H1 (cell line): ENCODE measurements around the gene DLEC1. TPM values are rescaled to one million over a fixed set of nuclear protein-coding genes. Genes with fewer than 3 reads are reported as not detected.

Source experiments
- CTCF ChIA-PET: fragments of 300-600 bp; sonication (Branson Sonifier 250); formaldehyde crosslinking; loops from one replicate; lab custom pipeline; 2021; ENCODE audit not compliant: partially characterized antibody; lab: Charles Lee
- POLR2A ChIA-PET: fragments of 300-600 bp; sonication (Branson Sonifier 250); formaldehyde crosslinking; loops from one replicate; lab custom pipeline; 2021; ENCODE audit warnings: inconsistent platforms; ENCODE audit not compliant: partially characterized antibody; lab: Charles Lee
- DNase-seq, 2 experiments: peaks; one replicate each; pipeline versions ENCODE4 v3.0.0 to v3.0.0-alpha.2; 2010 to 2022; ENCODE audit warnings: low spot score in 2 of 2, low read depth in 1 of 2, mixed read lengths in 1 of 2
- FAIRE-seq: peaks from 2 replicates; lab custom pipeline; 2011; peaks lifted over from hg19 to GRCh38; lab: Jason Lieb, UNC
- H2AFZ ChIP-seq: 2 replicates; pipeline ENCODE4 v1.8.1; 2012; ENCODE audit warnings: low read length, inconsistent platforms
- H2AK5ac ChIP-seq: 2 replicates; pipeline ENCODE4 v1.6.1; 2013; ENCODE audit warnings: low read depth, low read length
- H2BK120ac ChIP-seq: replicated peaks from 2 replicates; pipeline ENCODE3; 2013; ENCODE audit warnings: low read depth, low read length, inconsistent platforms
- H2BK12ac ChIP-seq: 2 replicates; pipeline ENCODE4 v1.6.1; 2013; ENCODE audit warnings: low read depth, low read length
- H2BK15ac ChIP-seq: 2 replicates; pipeline ENCODE4 v1.6.1; 2013; ENCODE audit warnings: low read length
- H2BK20ac ChIP-seq: 2 replicates; pipeline ENCODE4 v1.6.1; 2013; ENCODE audit warnings: low read length
- H2BK5ac ChIP-seq: 2 replicates; pipeline ENCODE4 v1.6.1; 2013; ENCODE audit warnings: low read depth, low read length
- H3K14ac ChIP-seq: 2 replicates; pipeline ENCODE4 v1.6.1; 2013; ENCODE audit warnings: inconsistent platforms; ENCODE audit not compliant: insufficient read length
- H3K18ac ChIP-seq: 2 replicates; pipeline ENCODE4 v1.6.1; 2013; ENCODE audit warnings: low read length; ENCODE audit errors: extremely low read depth
- H3K23ac ChIP-seq: 2 replicates; pipeline ENCODE4 v1.6.1; 2013; ENCODE audit warnings: inconsistent platforms; ENCODE audit not compliant: insufficient read length
- H3K23me2 ChIP-seq: 2 replicates; pipeline ENCODE4 v1.6.1; 2013; ENCODE audit warnings: low read depth, low read length
- H3K27ac ChIP-seq: 2 replicates; pipeline ENCODE4 v1.6.1; 2011; ENCODE audit warnings: low read depth, low read length, inconsistent platforms
- H3K27me3 ChIP-seq, 4 experiments: replicated peaks in 1 of 4; 1 replicate in 1 of 4; 2 replicates in 3 of 4; pipeline versions ENCODE4 v1.6.1 to v1.8.1; 2011 to 2013; ENCODE audit warnings: low read length in 3 of 4, mild to moderate bottlenecking in 3 of 4, inconsistent platforms in 2 of 4, mixed read lengths in 2 of 4, moderate library complexity in 1 of 4; ENCODE audit not compliant: control insufficient read depth in 3 of 4, insufficient read depth in 3 of 4; ENCODE audit errors: extremely low read depth in 1 of 4
- H3K36me3 ChIP-seq, 4 experiments: 2 replicates each; pipeline versions ENCODE4 v1.6.1 to v1.8.1; 2011 to 2013; ENCODE audit warnings: mild to moderate bottlenecking in 4 of 4, low read length in 3 of 4, moderate library complexity in 2 of 4, control low read depth in 1 of 4, inconsistent platforms in 1 of 4; ENCODE audit not compliant: insufficient read depth in 4 of 4, control insufficient read depth in 2 of 4
- H3K4ac ChIP-seq: replicated peaks from 2 replicates; pipeline ENCODE3; 2013; ENCODE audit warnings: low read length, low read depth, mixed read lengths, inconsistent platforms; ENCODE audit not compliant: insufficient read length
- H3K4me1 ChIP-seq, 4 experiments: replicated peaks in 1 of 4; 1 replicate in 1 of 4; 2 replicates in 3 of 4; pipeline versions ENCODE4 v1.6.1 to v1.8.1; 2011 to 2013; ENCODE audit warnings: low read length in 3 of 4, inconsistent platforms in 2 of 4, mixed read lengths in 1 of 4; ENCODE audit not compliant: insufficient read depth in 4 of 4, control insufficient read depth in 3 of 4
- H3K4me2 ChIP-seq, 2 experiments: 2 replicates each; pipeline versions ENCODE4 v1.6.1 to v1.8.1; 2011 to 2013; ENCODE audit warnings: low read depth in 2 of 2, low read length in 2 of 2, control low read depth in 1 of 2, inconsistent platforms in 1 of 2, mild to moderate bottlenecking in 1 of 2; ENCODE audit not compliant: insufficient read depth in 1 of 2
- H3K4me3 ChIP-seq, 4 experiments: fragments of 200-600, 300-600 bp in 1 of 4; sonication (generic), shearing (Covaris generic), sonication (Bioruptor Twin) in 1 of 4; 2 replicates each; pipeline versions ENCODE4 v1.5.1 to v1.8.1; 2011 to 2016; ENCODE audit warnings: low read length in 4 of 4, low read depth in 3 of 4, control low read depth in 2 of 4, inconsistent platforms in 2 of 4, mild to moderate bottlenecking in 2 of 4, mixed read lengths in 1 of 4, moderate library complexity in 1 of 4; ENCODE audit not compliant: insufficient read depth in 2 of 4; ENCODE audit errors: extremely low read depth in 1 of 4
- H3K56ac ChIP-seq: replicated peaks from 2 replicates; pipeline ENCODE3; 2013; ENCODE audit warnings: low read depth, mild to moderate bottlenecking, mixed read lengths, low read length, inconsistent platforms; ENCODE audit not compliant: insufficient read length
- H3K79me1 ChIP-seq: 2 replicates; pipeline ENCODE4 v1.6.1; 2013; ENCODE audit warnings: low read depth, low read length, control low read depth
- H3K79me2 ChIP-seq, 2 experiments: 2 replicates each; pipeline versions ENCODE4 v1.6.1 to v1.8.1; 2012 to 2013; ENCODE audit warnings: low read length in 2 of 2, mild to moderate bottlenecking in 2 of 2, inconsistent platforms in 1 of 2; ENCODE audit not compliant: insufficient read depth in 2 of 2, control insufficient read depth in 1 of 2
- H3K9ac ChIP-seq, 4 experiments: replicated peaks in 1 of 4; 1 replicate in 1 of 4; 2 replicates in 3 of 4; pipeline versions ENCODE4 v1.6.1 to v1.8.1; 2011 to 2013; ENCODE audit warnings: low read depth in 3 of 4, low read length in 3 of 4, control low read depth in 2 of 4, mild to moderate bottlenecking in 2 of 4, moderate library complexity in 2 of 4, inconsistent platforms in 1 of 4; ENCODE audit errors: extremely low read depth in 1 of 4
- H3K9me3 ChIP-seq, 2 experiments: 2 replicates each; pipeline versions ENCODE4 v1.6.1 to v1.8.1; 2012 to 2013; ENCODE audit warnings: mild to moderate bottlenecking in 2 of 2, moderate library complexity in 2 of 2, control low read depth in 1 of 2, inconsistent platforms in 1 of 2, low read depth in 1 of 2, low read length in 1 of 2, mixed read lengths in 1 of 2; ENCODE audit not compliant: insufficient read depth in 2 of 2
- H4K20me1 ChIP-seq, 2 experiments: replicated peaks in 1 of 2; 2 replicates each; pipeline versions ENCODE3 to v1.8.1; 2011 to 2013; ENCODE audit warnings: inconsistent platforms in 2 of 2, low read length in 2 of 2, mild to moderate bottlenecking in 1 of 2; ENCODE audit not compliant: insufficient read depth in 2 of 2, control insufficient read depth in 1 of 2
- H4K5ac ChIP-seq: 2 replicates; pipeline ENCODE4 v1.6.1; 2013; ENCODE audit warnings: low read length, low read depth, mixed read lengths, inconsistent platforms; ENCODE audit not compliant: insufficient read length
- H4K8ac ChIP-seq: 2 replicates; pipeline ENCODE4 v1.8.0; 2013; ENCODE audit warnings: mild to moderate bottlenecking, moderate library complexity, low read length, inconsistent platforms; ENCODE audit not compliant: insufficient read depth; ENCODE audit errors: extremely low read depth
- H4K91ac ChIP-seq: replicated peaks from 2 replicates; pipeline ENCODE3; 2013; ENCODE audit warnings: low read length, mixed read lengths, inconsistent platforms; ENCODE audit not compliant: insufficient read length
- BRCA1 ChIP-seq: IDR thresholded peaks from 2 replicates; pipeline ENCODE4 v1.6.1; 2012; ENCODE audit warnings: low read depth, low read length, improper control_type of control experiment
- CTCF ChIP-seq, 3 experiments: IDR thresholded peaks; 1 replicate in 2 of 3; 2 replicates in 1 of 3; pipeline versions ENCODE4 v1.5.1 to v1.6.1; 2011; ENCODE audit warnings: low read length in 3 of 3, mild to moderate bottlenecking in 3 of 3, inconsistent platforms in 2 of 3, low read depth in 1 of 3, moderate library complexity in 1 of 3; ENCODE audit not compliant: insufficient read depth in 1 of 3; ENCODE audit errors: control extremely low read depth in 1 of 3
- HDAC2 ChIP-seq, 2 experiments: fragments of 300-600 bp in 1 of 2; sonication (generic) in 1 of 2; IDR thresholded peaks; 2 replicates each; pipeline ENCODE4 v1.6.1; 2011 to 2012; ENCODE audit warnings: low read depth in 2 of 2, low read length in 2 of 2, mild to moderate bottlenecking in 2 of 2, moderate library complexity in 2 of 2, borderline replicate concordance in 1 of 2, inconsistent platforms in 1 of 2
- KDM1A ChIP-seq: fragments of 200-600, 300-600 bp; sonication (generic); IDR thresholded peaks from 2 replicates; pipeline ENCODE4 v1.7.1; 2016; ENCODE audit warnings: mild to moderate bottlenecking, low read length, borderline replicate concordance
- POLR2A ChIP-seq, 2 experiments: IDR thresholded peaks; 1 replicate in 1 of 2; 2 replicates in 1 of 2; pipeline ENCODE4 v1.6.1; 2011; ENCODE audit warnings: low read depth in 2 of 2, low read length in 2 of 2, mild to moderate bottlenecking in 2 of 2; ENCODE audit errors: control extremely low read depth in 1 of 2
- RAD21 ChIP-seq, 2 experiments: IDR thresholded peaks in 1 of 2; conservative IDR thresholded peaks in 1 of 2; 2 replicates each; pipeline ENCODE4 v1.6.1; 2011; ENCODE audit warnings: low read depth in 2 of 2, low read length in 2 of 2, improper control_type of control experiment in 1 of 2, inconsistent platforms in 1 of 2, mild to moderate bottlenecking in 1 of 2, moderate library complexity in 1 of 2
- TBP ChIP-seq: IDR thresholded peaks from 2 replicates; pipeline ENCODE4 v1.6.1; 2011; ENCODE audit warnings: low read depth, low read length, improper control_type of control experiment
- WGBS, 2 experiments: shearing (Covaris generic) in 1 of 2; methylation state at CpG; one replicate each; pipeline versions ENCODE4 v1.1.6 to v1.1.7; 2013 to 2015; ENCODE audit warnings: low lambda C conversion rate in 2 of 2, mixed read lengths in 2 of 2, inconsistent platforms in 1 of 2, low coverage in 1 of 2, missing lambda C conversion rate in 1 of 2; ENCODE audit not compliant: insufficient replicate concordance in 2 of 2, insufficient coverage in 1 of 2, insufficient read length in 1 of 2; ENCODE audit errors: extremely low coverage in 1 of 2, missing lambda C conversion rate in 1 of 2; 5-methylcytosine and 5-hydroxymethylcytosine counted together
- polyA plus RNA-seq, 7 experiments: library from polyadenylated mRNA; depleted of rRNA in 3 of 7; stranded (reverse) in 5 of 7; unstranded in 2 of 7; fragments of >200 nt in 5 of 7; fragments of 200-250 nt in 2 of 7; gene quantifications; 1 replicate in 5 of 7; 2 replicates in 1 of 7; 4 replicates in 1 of 7; pipeline versions ENCODE4 v1.2.1 to v1.2.3, GENCODE V29; 2011 to 2013; ENCODE audit warnings: missing spikeins in 2 of 7, mixed read lengths in 2 of 7
- total RNA-seq: library from RNA; stranded (reverse); fragmentation: NEBNext Ultra II Directional; extraction: Animal tissue kit (Norgen Biotek cat#: 25700); gene quantifications from 2 replicates; pipeline ENCODE4 v1.2.1, GENCODE V29; 2021

The DLEC1 gene
- total and polyA plus RNA-seq, 2 of the 8 experiments (the other 6 are each of a cell fraction or from before 2014, with no cell fraction given), result 0.26 to 0.76 TPM

GRCh38 chr3:38138349-38139190, 99.6 kb downstream of the DLEC1 start, which contains the start of gene MYD88:
Gene MYD88 (plus strand): TSS chr3:38138661. CDS start chr3:38138701, 40 bp downstream.
- WGBS, 2 experiments, result 5% methylated on average over 59 of the region's 65 CpGs; no CpG with 5 or more reads in 1 of the 2 experiments
- H2AK5ac ChIP-seq, result no peak within 1 kb of the TSS
- H3K27ac ChIP-seq, result peak within 1 kb of the TSS; percentile 27; the same call in 1 of the 2 replicates
- ChIA-PET POLR2A (interaction anchor here (0.7 to 3.7 kb wide), 5 partner anchors 9 to 41 kb away, joined by 3 to 38 read pairs (median 3); partner anchors contain the start of gene OXSR1), CTCF (interaction anchor here (0.7 to 8.1 kb wide), 13 partner anchors 15 to 667 kb away, joined by 3 to 52 read pairs (median 4); no protein-coding TSS in a partner anchor)
- peak within 1 kb of the TSS; percentile 71 to 74 (median 72) for H3K9ac ChIP-seq
- peak within 1 kb of the TSS; percentile 98 for H3K18ac ChIP-seq
- H3K56ac ChIP-seq, result peak within 1 kb of the TSS; percentile 77
- H3K79me1 ChIP-seq, result no peaks in the 10 kb centered on the region; the same call in 1 of the 2 replicates
- no peak within 1 kb of the TSS for H2BK20ac ChIP-seq
- FAIRE-seq, result no peak
- no peaks in the 10 kb centered on the region for H3K27me3 ChIP-seq
- H3K4me2 ChIP-seq, result peak within 1 kb of the TSS; percentile 64 to 95
- H3K36me3 ChIP-seq, result peaks cover 3 to 16% (median 11%) of the 10 kb centered on the region in 4 experiments; a peak in 6 of 8 replicates
- DNase-seq, result peak in 1 of 2 experiments; percentile 85
- peaks cover 0 to 12% of the 10 kb centered on the region in 2 experiments; a peak in 1 of 4 replicates for H3K79me2 ChIP-seq
- peaks cover 21% of the 10 kb centered on the region for H3K23me2 ChIP-seq
- peak within 1 kb of the TSS; percentile 73 to 87 (median 84) for H3K4me3 ChIP-seq
- H3K23ac ChIP-seq, result peak within 1 kb of the TSS; percentile 59
- peak within 1 kb of the TSS; percentile 48 for H2BK120ac ChIP-seq
- H2BK5ac ChIP-seq, result peak within 1 kb of the TSS; percentile 87
- peak within 1 kb of the TSS; percentile 96 for H2BK12ac ChIP-seq
- H3K14ac ChIP-seq, result peak within 1 kb of the TSS; percentile 29
- H2BK15ac ChIP-seq, result peak within 1 kb of the TSS; percentile 99
- H2AFZ ChIP-seq, result peak within 1 kb of the TSS; percentile 43; the same call in 1 of the 2 replicates
- H4K20me1 ChIP-seq, result peaks cover 0 to 2% of the 10 kb centered on the region in 2 experiments
- peak within 1 kb of the TSS; percentile 96 for H4K8ac ChIP-seq
- peak within 1 kb of the TSS; percentile 99 for H4K91ac ChIP-seq
- H3K9me3 ChIP-seq, result no peaks in the 10 kb centered on the region
- peaks cover 7 to 16% (median 13%) of the 10 kb centered on the region in 4 experiments for H3K4me1 ChIP-seq
- peak within 1 kb of the TSS; percentile 93 for H3K4ac ChIP-seq
- peak within 1 kb of the TSS; percentile 99 for H4K5ac ChIP-seq
- TF ChIP-seq RAD21 (IDR thresholded peaks at IDR 0.05 in 1 of 2, conservative IDR thresholded peaks at IDR 0.05 in 1 of 2; ENCODE audit: low read depth in 2 of 2, low read length in 2 of 2) (0 out of 4 replicates have a peak, but pooled peaks of 1 of the 2 experiments have one; percentile 12), CTCF (IDR thresholded peaks at IDR 0.05; ENCODE audit: control extremely low read depth in 1 of 3, insufficient read depth in 1 of 3, low read depth in 1 of 3, low read length in 3 of 3) (no peak), TBP (peak; percentile 53; the same call in 1 of the 2 replicates), HDAC2 (IDR thresholded peaks at IDR 0.05; ENCODE audit: borderline replicate concordance in 1 of 2, low read depth in 2 of 2, low read length in 2 of 2) (peak in 1 of 2 experiments; percentile 13; a peak in 2 of 4 replicates), POLR2A (IDR thresholded peaks at IDR 0.05; ENCODE audit: control extremely low read depth in 1 of 2, low read depth in 2 of 2, low read length in 2 of 2) (peak in 1 of 2 experiments; percentile 48; a peak in 2 of 3 replicates), KDM1A (no peak), BRCA1 (no peak)
